HEK293T (cell line): ENCODE measurements around the gene DLG2.

ENCODE experiments used
- ARNT ChIP-seq: fragments of 450-650 bp; IDR thresholded peaks from 2 replicates; pipeline ENCODE4 v1.6.1; 2017; ENCODE audit warnings: mild to moderate bottlenecking
- FOXA1 ChIP-seq: fragments of 450-650 bp; IDR thresholded peaks from 2 replicates; pipeline ENCODE4 v1.6.1; 2016; ENCODE audit warnings: mild to moderate bottlenecking
- L3MBTL2 ChIP-seq: fragments of 450-650 bp; conservative IDR thresholded peaks from 2 replicates; pipeline ENCODE4 v1.6.1; 2016; ENCODE audit warnings: mild to moderate bottlenecking
- NFRKB ChIP-seq: fragments of 450-650 bp; IDR thresholded peaks from 2 replicates; pipeline ENCODE4 v1.6.1; 2016; ENCODE audit warnings: mild to moderate bottlenecking, moderate library complexity
- PKNOX1 ChIP-seq: fragments of 450-650 bp; IDR thresholded peaks from 2 replicates; pipeline ENCODE4 v1.6.1; 2016
- SP1 ChIP-seq: fragments of 450-650 bp; IDR thresholded peaks from 2 replicates; pipeline ENCODE4 v1.6.1; 2017
- SUZ12 ChIP-seq: fragments of 450-650 bp; IDR thresholded peaks from 2 replicates; pipeline ENCODE4 v1.6.1; 2016; ENCODE audit warnings: mild to moderate bottlenecking
- TARDBP ChIP-seq: fragments of 450-650 bp; IDR thresholded peaks from 2 replicates; pipeline ENCODE4 v1.6.1; 2016

GRCh38 chr11:85385547-85385946 lies 241.6 kb downstream of the DLG2 start:
- TF ChIP-seq TARDBP (no peak), SP1 (no peak), L3MBTL2 (no peak), NFRKB (no peak), SUZ12 (no peak), FOXA1 (no peak), ARNT (no peak), PKNOX1 (no peak)
